WTC11 (cell line): Measurements from ENCODE around the gene TM7SF3. TPM values are rescaled to one million over a fixed set of nuclear protein-coding genes. Genes with fewer than 3 reads are reported as not detected.

Experiments used
- AFF4 ChIP-seq: sonication (generic); formaldehyde crosslinking; IDR thresholded peaks from 2 replicates; pipeline ENCODE4 v1.8.1; 2023; ENCODE audit warnings: mild to moderate bottlenecking, missing genetic modification reagents, borderline replicate concordance
- ATF6 ChIP-seq: sonication (generic); formaldehyde crosslinking; IDR thresholded peaks from 2 replicates; pipeline ENCODE4 v1.8.1; 2023; ENCODE audit warnings: mild to moderate bottlenecking, missing genetic modification reagents
- E2F4 ChIP-seq: sonication (generic); formaldehyde crosslinking; IDR thresholded peaks from 2 replicates; pipeline ENCODE4 v1.8.1; 2022; ENCODE audit warnings: low read depth, mild to moderate bottlenecking, moderate library complexity, missing genetic modification reagents, borderline replicate concordance
- E2F5 ChIP-seq: sonication (generic); formaldehyde crosslinking; IDR thresholded peaks from 2 replicates; pipeline ENCODE4 v1.8.1; 2022; ENCODE audit warnings: mild to moderate bottlenecking, moderate library complexity, missing genetic modification reagents
- EMX1 ChIP-seq: fragments of 250-450 bp; sonication (Bioruptor Pico); IDR thresholded peaks from 2 replicates; pipeline ENCODE4 v1.8.0; 2021; ENCODE audit warnings: mild to moderate bottlenecking
- ETV6 ChIP-seq: sonication (generic); formaldehyde crosslinking; IDR thresholded peaks from 2 replicates; pipeline ENCODE4 v1.8.1; 2022; ENCODE audit warnings: mild to moderate bottlenecking, missing genetic modification reagents
- FOXK1 ChIP-seq: sonication (generic); formaldehyde crosslinking; IDR thresholded peaks from 2 replicates; pipeline ENCODE4 v1.8.0; 2022; ENCODE audit warnings: mild to moderate bottlenecking, moderate library complexity, missing genetic modification reagents
- FOXP1 ChIP-seq: sonication (generic); formaldehyde crosslinking; IDR thresholded peaks from 2 replicates; pipeline ENCODE4 v1.8.0; 2022; ENCODE audit warnings: missing genetic modification reagents, mild to moderate bottlenecking, moderate library complexity, borderline replicate concordance
- FOXP4 ChIP-seq: sonication (generic); formaldehyde crosslinking; IDR thresholded peaks from 2 replicates; pipeline ENCODE4 v1.8.0; 2022; ENCODE audit warnings: mild to moderate bottlenecking, missing genetic modification reagents
- IRF1 ChIP-seq: sonication (generic); formaldehyde crosslinking; IDR thresholded peaks from 2 replicates; pipeline ENCODE4 v1.8.0; 2023; ENCODE audit warnings: missing genetic modification reagents
- KAT7 ChIP-seq: sonication (generic); formaldehyde crosslinking; IDR thresholded peaks from 2 replicates; pipeline ENCODE4 v1.8.1; 2023; ENCODE audit warnings: missing genetic modification reagents, mild to moderate bottlenecking, borderline replicate concordance
- MYBL2 ChIP-seq: sonication (generic); formaldehyde crosslinking; IDR thresholded peaks from 2 replicates; pipeline ENCODE4 v1.8.1; 2023; ENCODE audit warnings: mild to moderate bottlenecking, moderate library complexity, missing genetic modification reagents
- NR1H2 ChIP-seq: sonication (generic); formaldehyde crosslinking; IDR thresholded peaks from 2 replicates; pipeline ENCODE4 v1.9.0; 2021; ENCODE audit warnings: mild to moderate bottlenecking, moderate library complexity, missing genetic modification reagents
- OVOL2 ChIP-seq: fragments of 250-450 bp; sonication (Bioruptor Pico); IDR thresholded peaks from 2 replicates; pipeline ENCODE4 v1.9.0; 2021; ENCODE audit warnings: mild to moderate bottlenecking, borderline replicate concordance
- SP1 ChIP-seq: sonication (generic); formaldehyde crosslinking; conservative IDR thresholded peaks from 2 replicates; pipeline ENCODE4 v1.8.1; 2022; ENCODE audit warnings: missing genetic modification reagents
- TEAD1 ChIP-seq: sonication (generic); formaldehyde crosslinking; IDR thresholded peaks from 2 replicates; pipeline ENCODE4 v1.8.0; 2022; ENCODE audit warnings: mild to moderate bottlenecking, missing genetic modification reagents
- TP53 ChIP-seq: sonication (generic); formaldehyde crosslinking; IDR thresholded peaks from 2 replicates; pipeline ENCODE4 v1.8.1; 2023; ENCODE audit warnings: mild to moderate bottlenecking, missing genetic modification reagents
- USF1 ChIP-seq: sonication (generic); formaldehyde crosslinking; IDR thresholded peaks from 2 replicates; pipeline ENCODE4 v1.8.0; 2022; ENCODE audit warnings: mild to moderate bottlenecking, missing genetic modification reagents
- ZNF219 ChIP-seq: sonication (generic); formaldehyde crosslinking; IDR thresholded peaks from 2 replicates; pipeline ENCODE4 v1.8.0; 2023; ENCODE audit warnings: missing genetic modification reagents, mild to moderate bottlenecking, borderline replicate concordance
- ZNF232 ChIP-seq: sonication (generic); formaldehyde crosslinking; IDR thresholded peaks from 2 replicates; pipeline ENCODE4 v1.8.0; 2022; ENCODE audit warnings: mild to moderate bottlenecking, missing genetic modification reagents
- ZNF263 ChIP-seq: sonication (generic); formaldehyde crosslinking; IDR thresholded peaks from 2 replicates; pipeline ENCODE4 v1.8.1; 2022; ENCODE audit warnings: low read depth, mild to moderate bottlenecking, moderate library complexity, missing genetic modification reagents
- ZNF532 ChIP-seq: fragments of 250-450 bp; sonication (Bioruptor Pico); IDR thresholded peaks from 2 replicates; pipeline ENCODE4 v1.9.0; 2021; ENCODE audit warnings: mild to moderate bottlenecking, borderline replicate concordance
- total RNA-seq: library from RNA; stranded (reverse); gene quantifications from 3 replicates; pipeline ENCODE4 v1.2.3, GENCODE V29; 2021

The TM7SF3 gene
- total RNA-seq, 1 experiment from 2014 or later, result 75.3 TPM

- TF ChIP-seq ZNF532 (CRISPR knock-in tag) (no peak), TP53 (peak; percentile 93), ETV6 (CRISPR knock-in tag) (peak; percentile 95), ZNF219 (no peak), USF1 (CRISPR knock-in tag) (peak; percentile 82; the same call in 1 of the 2 replicates), IRF1 (CRISPR knock-in tag) (0 out of 2 replicates have a peak, but pooled peaks have one; percentile 47), SP1 (CRISPR knock-in tag) (peak; percentile 63), MYBL2 (peak; percentile 76), E2F4 (CRISPR knock-in tag) (no peak), ATF6 (no peak), AFF4 (CRISPR knock-in tag) (no peak), E2F5 (CRISPR knock-in tag) (peak; percentile 99), EMX1 (no peak), OVOL2 (no peak), KAT7 (peak; percentile 82; the same call in 1 of the 2 replicates), TEAD1 (peak; percentile 84), ZNF263 (CRISPR knock-in tag) (peak; percentile 87), FOXP1 (CRISPR knock-in tag) (peak; percentile 93), NR1H2 (no peak), ZNF232 (peak; percentile 91), FOXK1 (CRISPR knock-in tag) (peak; percentile 73), FOXP4 (CRISPR knock-in tag) (peak; percentile 95)
Observed at GRCh38 chr12:27014085-27014858, at the start of gene TM7SF3 (continued).
